Activated CD8-positive, alpha-beta memory T cell treated with anti-CD3 and anti-CD28 coated beads, Interleukin-2, amount 10 ng/mL, durations not matched to agents 7 days and 5 days (primary cell): Measurements from ENCODE around the gene AKAP9. TPM values are rescaled to one million over a fixed set of nuclear protein-coding genes. Genes with fewer than 3 reads are reported as not detected.
"Not testable (repeated sequence)": the region's sequence is repeated elsewhere in the genome, so short reads cannot be mapped to it uniquely, and the experiment has no call there.

ENCODE experiments used
- ATAC-seq: fragments of 150-1000 bp; cut with Tn5 transposase; one replicate; pipeline ENCODE4 v1.10.0; 2021; ENCODE audit warnings: moderate library complexity
- CTCF ChIA-PET: fragments of 350-600 bp; sonication (Branson Sonifier 250); formaldehyde crosslinking; loops from one replicate; lab custom pipeline; 2021; ENCODE audit warnings: antibody characterized with exemption; lab: Charles Lee
- DNase-seq: peaks from one replicate; pipeline ENCODE4 v3.0.0-alpha.2; 2020
- H3K27ac Mint-ChIP-seq: one replicate; pipeline ENCODE4 v1.8.0; 2021; ENCODE audit warnings: mild to moderate bottlenecking, mixed read lengths
- H3K27me3 Mint-ChIP-seq: one replicate; pipeline ENCODE4 v1.8.0; 2021; ENCODE audit warnings: mixed read lengths
- H3K36me3 Mint-ChIP-seq: one replicate; pipeline ENCODE4 v1.8.0; 2021; ENCODE audit warnings: mild to moderate bottlenecking, mixed read lengths
- H3K4me1 Mint-ChIP-seq: one replicate; pipeline ENCODE4 v1.8.0; 2021; ENCODE audit warnings: mixed read lengths
- H3K4me3 Mint-ChIP-seq: one replicate; pipeline ENCODE4 v1.8.0; 2021; ENCODE audit warnings: mild to moderate bottlenecking, moderate library complexity, mixed read lengths
- H3K9me3 Mint-ChIP-seq: one replicate; pipeline ENCODE4 v1.8.0; 2022; ENCODE audit warnings: low read depth, mixed read lengths
- total RNA-seq, 2 experiments: library from RNA; stranded (reverse); gene quantifications; one replicate each; pipeline ENCODE4 v1.2.3, GENCODE V29; 2021

The AKAP9 gene
- total RNA-seq, 2 experiments from 2014 or later = 35.1 to 38.4 TPM

DNA sequence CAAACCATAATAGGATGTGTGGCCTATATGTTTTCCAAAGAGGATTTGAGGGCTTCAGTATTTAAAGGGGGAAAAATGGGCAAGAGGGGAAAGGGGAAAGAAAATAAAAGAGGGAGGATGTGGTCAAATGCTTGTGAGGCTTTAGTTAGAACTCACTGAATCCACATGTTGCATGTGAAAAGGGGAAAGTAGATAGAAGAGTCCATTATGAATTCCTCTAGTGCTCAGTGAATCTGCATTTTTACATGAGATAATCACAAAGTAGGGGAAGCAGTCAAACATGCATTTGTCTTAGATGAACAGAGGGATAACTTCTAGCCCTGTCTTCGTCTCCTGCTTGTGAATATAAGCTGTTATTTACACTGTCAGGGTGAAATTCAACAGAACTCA lies 24.6 kb upstream of the AKAP9 start:
- Mint-ChIP-seq H3K4me1 (peaks cover 18% of the 10 kb centered on the region), H3K4me3 (no peak overlapping the region), H3K27me3 (peaks cover 13% of the 10 kb centered on the region), H3K27ac (peak overlapping the region; percentile 1), H3K36me3 (peaks cover 2% of the 10 kb centered on the region), H3K9me3 (no peaks in the 10 kb centered on the region)
- DNase-seq (no peak), ATAC-seq (no peak)
- CTCF ChIA-PET = interaction anchor here (0.6 to 1.5 kb wide), 2 partner anchors 36 to 47 kb away, joined by 5 to 6 read pairs; partner anchors contain the start of gene MTERF1

DNA sequence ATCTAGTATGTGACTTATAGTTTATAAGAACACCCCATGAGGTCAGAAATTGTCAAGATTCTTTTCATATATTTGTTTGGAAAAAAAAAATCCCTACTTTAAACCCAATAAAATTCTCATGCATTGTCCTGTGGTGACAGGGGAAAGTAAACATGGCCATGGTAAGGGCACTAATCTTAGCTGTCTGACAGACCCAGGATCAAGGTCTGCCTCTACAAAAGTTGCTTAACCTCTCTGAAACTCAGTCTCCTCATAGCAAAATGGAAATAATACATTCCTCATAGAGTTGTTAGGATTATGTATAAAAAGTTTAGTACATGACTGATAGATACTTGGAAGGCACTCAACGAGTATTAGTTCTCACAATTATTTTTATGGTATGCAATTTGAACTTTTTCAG lies 22.3 kb upstream of the AKAP9 start:
- Mint-ChIP-seq H3K27me3 (peaks cover 20% of the 10 kb centered on the region), H3K4me3 (no peak overlapping the region), H3K4me1 (peaks cover 18% of the 10 kb centered on the region), H3K9me3 (no peaks in the 10 kb centered on the region), H3K27ac (no peak overlapping the region), H3K36me3 (peaks cover 2% of the 10 kb centered on the region)
- ATAC-seq = no peak
- CTCF ChIA-PET = no interaction called here
- no peak for DNase-seq

DNA sequence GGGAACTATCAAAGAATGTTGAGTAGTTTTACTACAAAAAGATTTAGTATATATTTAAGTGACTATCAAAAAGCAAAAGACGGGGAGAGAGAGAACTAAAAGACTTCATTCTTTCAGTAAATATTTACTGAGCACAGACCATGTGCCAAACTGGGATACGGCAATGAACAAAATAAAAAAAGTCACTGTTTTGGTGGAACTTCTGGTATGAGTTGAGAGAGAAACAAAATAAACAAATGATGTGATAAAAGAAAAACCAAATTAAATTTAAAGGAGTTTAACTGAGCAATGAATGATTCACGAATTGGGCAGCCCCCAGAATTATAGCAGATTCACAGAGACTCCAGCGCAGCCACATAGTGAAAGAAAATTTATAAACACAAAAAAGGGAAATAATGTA lies 17.8 kb upstream of the AKAP9 start:
- Mint-ChIP-seq H3K9me3 (no peaks in the 10 kb centered on the region), H3K4me3 (no peak overlapping the region), H3K36me3 (peaks cover 1% of the 10 kb centered on the region), H3K4me1 (no peaks in the 10 kb centered on the region), H3K27me3 (peaks cover 33% of the 10 kb centered on the region), H3K27ac (no peak overlapping the region)
- DNase-seq = no peak
- CTCF ChIA-PET = no interaction called here
- ATAC-seq = no peak

DNA sequence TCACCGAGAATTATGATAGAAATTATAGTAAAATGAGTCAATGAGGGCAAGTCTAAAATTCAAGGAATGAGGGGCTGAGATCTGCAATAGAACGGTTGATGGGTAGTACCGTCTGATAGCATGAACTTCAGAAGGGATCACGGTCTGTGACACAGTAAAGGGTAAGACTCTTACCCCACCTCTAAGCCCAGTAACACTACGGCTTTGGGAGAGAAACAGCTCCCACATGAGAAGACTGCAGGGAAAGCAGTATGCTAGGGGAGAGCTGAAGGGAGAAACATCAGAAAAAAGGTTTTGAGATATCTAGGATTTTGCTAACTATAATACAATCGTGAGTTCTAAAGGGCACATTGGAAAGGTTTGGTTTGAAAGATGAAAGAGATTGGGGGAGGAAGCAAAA lies 12.8 kb upstream of the AKAP9 start:
- CTCF ChIA-PET = no interaction called here
- H3K27me3 Mint-ChIP-seq = peaks cover 31% of the 10 kb centered on the region
- no peak for DNase-seq
- no peak overlapping the region for H3K27ac Mint-ChIP-seq
- H3K4me1 Mint-ChIP-seq = peaks cover 5% of the 10 kb centered on the region
- ATAC-seq = no peak
- H3K36me3 Mint-ChIP-seq = peaks cover 1% of the 10 kb centered on the region
- no peaks in the 10 kb centered on the region for H3K9me3 Mint-ChIP-seq
- H3K4me3 Mint-ChIP-seq = no peak overlapping the region

- CTCF ChIA-PET = no interaction called here
Observed at GRCh38 chr7:91929463-91929862, 11.2 kb upstream of the AKAP9 start.

GRCh38 chr7:91940171-91940570 lies 491 bp upstream of the AKAP9 start:
- Mint-ChIP-seq H3K27me3 (no peaks in the 10 kb centered on the region), H3K4me3 (peak overlapping the region; percentile 87), H3K36me3 (no peaks in the 10 kb centered on the region), H3K9me3 (no peaks in the 10 kb centered on the region), H3K27ac (peak overlapping the region; percentile 87), H3K4me1 (peaks cover 25% of the 10 kb centered on the region)
- ATAC-seq (peak; percentile 8), DNase-seq (peak; percentile 53)
- CTCF ChIA-PET = interaction anchor here (1.0 to 1.5 kb wide), 3 partner anchors 19 to 307 kb away, joined by 3 to 10 read pairs (median 3); partner anchors contain the start of gene MTERF1

More at GRCh38 chr7:91929463-91929862, 11.2 kb upstream of the AKAP9 start:
- no peak for DNase-seq
- Mint-ChIP-seq H3K4me3 (no peak overlapping the region), H3K9me3 (no peaks in the 10 kb centered on the region), H3K4me1 (peaks cover 5% of the 10 kb centered on the region), H3K27ac (no peak overlapping the region), H3K27me3 (peaks cover 28% of the 10 kb centered on the region), H3K36me3 (peaks cover 1% of the 10 kb centered on the region)
- ATAC-seq = peak; percentile 70

DNA sequence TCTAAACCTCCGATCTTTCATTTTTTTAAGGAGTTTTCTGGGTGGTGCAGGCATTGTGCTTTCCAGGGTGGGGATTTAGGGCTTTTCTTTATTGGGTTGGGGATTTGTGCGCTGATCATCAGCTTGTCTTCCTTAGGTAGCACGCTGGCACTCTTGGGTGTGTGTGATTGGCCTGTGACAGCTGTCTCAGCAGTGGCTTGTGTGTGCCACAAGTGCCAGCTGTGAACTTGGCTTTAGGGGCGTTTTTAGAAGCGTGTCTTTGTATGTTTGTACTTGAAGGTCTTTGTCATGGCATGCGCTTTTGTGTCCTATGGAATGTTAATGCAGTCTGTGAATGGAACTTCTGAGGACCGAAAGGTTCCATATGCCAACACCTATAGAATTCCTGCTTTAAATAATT lies 788 bp downstream of the AKAP9 start:
- Mint-ChIP-seq H3K36me3 (peaks cover 1% of the 10 kb centered on the region), H3K27ac (peak overlapping the region; percentile 87), H3K9me3 (no peaks in the 10 kb centered on the region), H3K4me1 (peaks cover 30% of the 10 kb centered on the region), H3K4me3 (peak overlapping the region; percentile 87), H3K27me3 (no peaks in the 10 kb centered on the region)
- peak; percentile 18 for ATAC-seq
- CTCF ChIA-PET = interaction anchor here (0.8 to 1.9 kb wide), 4 partner anchors 18 to 507 kb away, joined by 3 to 7 read pairs (median 3); no protein-coding TSS in a partner anchor
- peak; percentile 62 for DNase-seq

DNA sequence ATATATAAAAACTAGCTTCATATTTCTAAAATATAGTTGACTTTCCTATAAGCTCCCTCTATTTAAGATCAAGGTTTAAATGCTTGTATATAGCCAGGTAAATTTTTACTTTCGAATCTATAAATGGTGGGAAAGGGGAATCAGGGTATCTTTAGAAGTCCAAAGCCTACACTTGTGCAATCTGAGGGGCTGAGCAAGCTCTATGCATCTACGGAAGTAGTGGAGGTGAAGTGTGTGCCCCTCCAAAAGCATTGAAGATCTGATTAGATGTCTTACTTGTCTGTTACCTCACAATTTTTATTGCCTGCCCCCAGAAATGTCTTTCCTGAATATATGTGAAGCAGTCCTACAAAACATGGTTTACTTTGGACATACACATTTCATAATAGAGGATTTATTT lies 1.6 kb downstream of the AKAP9 start:
- ATAC-seq (no peak), DNase-seq (no peak)
- Mint-ChIP-seq H3K4me3 (peak overlapping the region; percentile 87), H3K4me1 (peaks cover 32% of the 10 kb centered on the region), H3K27ac (no peak overlapping the region), H3K9me3 (no peaks in the 10 kb centered on the region), H3K27me3 (no peaks in the 10 kb centered on the region), H3K36me3 (peaks cover 3% of the 10 kb centered on the region)
- CTCF ChIA-PET = interaction anchor here (1.8 to 1.9 kb wide), 2 partner anchors 61 to 506 kb away, joined by 4 to 7 read pairs; no protein-coding TSS in a partner anchor

- H3K27ac Mint-ChIP-seq, DNase-seq, CTCF ChIA-PET, H3K9me3 Mint-ChIP-seq, H3K4me3 Mint-ChIP-seq, H3K27me3 Mint-ChIP-seq, ATAC-seq: not testable (repeated sequence)
- Mint-ChIP-seq H3K36me3 (peaks cover 11% of the 10 kb centered on the region), H3K4me1 (peaks cover 35% of the 10 kb centered on the region)
Observed at GRCh38 chr7:91944970-91945369, 4.3 kb downstream of the AKAP9 start.

GRCh38 chr7:91945476-91945875 lies 4.8 kb downstream of the AKAP9 start:
- CTCF ChIA-PET = no interaction called here
- peaks cover 36% of the 10 kb centered on the region for H3K4me1 Mint-ChIP-seq

DNA sequence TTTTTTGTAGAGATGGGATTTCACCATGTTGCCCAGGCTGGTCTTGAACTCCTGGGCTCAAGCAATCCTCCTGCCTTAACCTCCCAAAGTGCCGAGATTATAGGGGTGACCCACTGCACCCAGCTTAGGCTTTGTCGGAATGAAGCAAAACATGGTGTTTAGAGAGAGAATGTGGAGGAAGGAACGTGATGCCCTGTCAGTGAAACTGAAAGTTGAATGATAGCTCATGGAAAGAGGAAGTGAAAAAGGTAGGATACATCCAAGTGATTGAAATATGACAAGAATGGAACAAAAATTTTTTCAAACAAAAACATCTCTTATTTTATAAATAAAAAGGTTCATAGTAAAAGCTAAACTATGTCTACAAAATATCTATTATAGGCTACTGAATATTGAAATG lies 5.9 kb downstream of the AKAP9 start:
- Mint-ChIP-seq H3K9me3 (no peaks in the 10 kb centered on the region), H3K27ac (no peak overlapping the region), H3K27me3 (no peaks in the 10 kb centered on the region), H3K4me3 (no peak overlapping the region), H3K4me1 (peaks cover 34% of the 10 kb centered on the region), H3K36me3 (peaks cover 11% of the 10 kb centered on the region)
- ATAC-seq = no peak
- no peak for DNase-seq
- CTCF ChIA-PET = no interaction called here

More at GRCh38 chr7:91945476-91945875, 4.8 kb downstream of the AKAP9 start:
- Mint-ChIP-seq H3K27ac (no peak overlapping the region), H3K36me3 (peaks cover 11% of the 10 kb centered on the region), H3K9me3 (no peaks in the 10 kb centered on the region), H3K27me3 (no peaks in the 10 kb centered on the region), H3K4me3 (no peak overlapping the region)
- DNase-seq = no peak
- no peak for ATAC-seq

DNA sequence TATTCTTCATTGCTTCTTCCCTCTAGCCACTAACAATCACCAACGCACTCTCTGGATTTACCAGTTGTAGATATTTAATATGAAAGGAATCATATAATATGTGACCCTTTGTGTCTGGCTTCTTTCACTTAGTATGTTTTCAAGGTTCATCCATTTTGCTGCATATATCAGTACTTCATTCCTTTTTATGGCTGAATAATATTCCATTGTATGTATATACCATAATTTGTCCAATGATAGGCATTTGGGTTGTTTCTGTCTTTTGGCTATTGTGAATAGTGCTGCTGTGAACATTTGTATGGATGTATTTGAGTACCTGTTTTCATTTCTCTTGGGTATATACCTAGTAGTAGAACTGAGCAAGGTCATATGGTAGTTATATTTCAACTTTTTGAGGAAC lies 7.3 kb downstream of the AKAP9 start:
- CTCF ChIA-PET = no interaction called here
- ATAC-seq (no peak), DNase-seq (no peak)
- Mint-ChIP-seq H3K9me3 (no peaks in the 10 kb centered on the region), H3K27me3 (no peaks in the 10 kb centered on the region), H3K4me3 (no peak overlapping the region), H3K4me1 (peaks cover 25% of the 10 kb centered on the region), H3K36me3 (peaks cover 14% of the 10 kb centered on the region), H3K27ac (no peak overlapping the region)

GRCh38 chr7:91949221-91950009 lies 8.8 kb downstream of the AKAP9 start:
- ATAC-seq (peak; percentile 51), DNase-seq (no peak)
- Mint-ChIP-seq H3K4me1 (peaks cover 26% of the 10 kb centered on the region), H3K27ac (no peak overlapping the region), H3K4me3 (no peak overlapping the region), H3K9me3 (no peaks in the 10 kb centered on the region), H3K27me3 (no peaks in the 10 kb centered on the region), H3K36me3 (peaks cover 14% of the 10 kb centered on the region)
- CTCF ChIA-PET = no interaction called here

- DNase-seq = no peak
- ATAC-seq = no peak
- Mint-ChIP-seq H3K9me3 (no peaks in the 10 kb centered on the region), H3K36me3 (peaks cover 13% of the 10 kb centered on the region), H3K27ac (no peak overlapping the region), H3K4me3 (no peak overlapping the region), H3K27me3 (no peaks in the 10 kb centered on the region), H3K4me1 (peaks cover 17% of the 10 kb centered on the region)
- CTCF ChIA-PET = interaction anchor here (0.6 kb wide), 1 partner anchor 44 kb away, joined by 3 read pairs; no protein-coding TSS in a partner anchor
Observed at GRCh38 chr7:91953618-91954017, 13.0 kb downstream of the AKAP9 start.
